Hepatocyte (in vitro differentiated cells): ENCODE measurements around the gene TMEM203.

Experiments used
- CTCF ChIP-seq: fragments of 200-600 bp; sonication (generic); IDR thresholded peaks from 2 replicates; pipeline ENCODE4 v1.5.1; 2016; ENCODE audit warnings: antibody characterized with exemption, mild to moderate bottlenecking; ENCODE audit not compliant: poor library complexity
- EZH2 ChIP-seq: fragments of 200-600 bp; sonication (generic); IDR thresholded peaks from 2 replicates; pipeline ENCODE4 v1.6.1; 2016; ENCODE audit warnings: antibody characterized with exemption, mild to moderate bottlenecking, borderline replicate concordance
- EZH2phosphoT487 ChIP-seq: fragments of 200-600 bp; sonication (generic); IDR thresholded peaks from one replicate; pipeline ENCODE4 v1.6.1; 2018; ENCODE audit warnings: antibody characterized with exemption, mild to moderate bottlenecking, low read depth, moderate library complexity; ENCODE audit not compliant: unreplicated experiment, severe bottlenecking

- no peak for TF ChIP-seq CTCF
- TF ChIP-seq EZH2 = no peak
- no peak for TF ChIP-seq EZH2phosphoT487
Observed at GRCh38 chr9:137195525-137196220, 9.8 kb downstream of the TMEM203 start.
